Ovary (tissue), 9 donors: ENCODE results near the gene AP5B1. TPM values are rescaled to one million over a fixed set of nuclear protein-coding genes. Genes with fewer than 3 reads are reported as not detected.

ENCODE experiments used
- DNase-seq, 5 donors: peaks; one replicate each; pipeline ENCODE4 v3.0.0-alpha.2; 2019 to 2020
- H3K27ac ChIP-seq, 2 donors: fragments of 200-600 bp; one replicate each; pipeline versions ENCODE4 v1.5.1 to v1.8.0; 2019 to 2022
- H3K27me3 ChIP-seq: fragments of 200-600 bp; one replicate; pipeline ENCODE4 v1.8.0; 2022
- H3K36me3 ChIP-seq: fragments of 200-600 bp; sonication (generic); one replicate; pipeline ENCODE4 v1.5.1; 2019
- H3K4me1 ChIP-seq: one replicate; pipeline ENCODE4 v1.8.1; 2013; ENCODE audit warnings: mild to moderate bottlenecking, moderate library complexity; ENCODE audit not compliant: insufficient read depth
- H3K4me3 ChIP-seq: fragments of 200-600 bp; sonication (generic); one replicate; pipeline ENCODE4 v1.5.1; 2017
- H3K9me3 ChIP-seq, 2 donors: fragments of 200-600 bp in 1 of 2; sonication (generic) in 1 of 2; one replicate each; pipeline versions ENCODE4 v1.5.1 to v1.8.1; 2013 to 2019; ENCODE audit warnings: mild to moderate bottlenecking in 1 of 2, moderate library complexity in 1 of 2
- EP300 ChIP-seq: sonication (generic); formaldehyde crosslinking; IDR thresholded peaks from one replicate; pipeline ENCODE4 v1.6.1; 2017; ENCODE audit warnings: antibody characterized with exemption
- POLR2A ChIP-seq: fragments of 450-650 bp; IDR thresholded peaks from one replicate; pipeline ENCODE4 v1.6.1; 2017; ENCODE audit warnings: antibody characterized with exemption, mild to moderate bottlenecking, moderate library complexity
- WGBS, 3 donors: extraction: QIAGEN DNeasy Blood & Tissue Kit in 1 of 3; methylation state at CpG; one replicate each; pipeline versions ENCODE4 v1.1.5 to v1.1.7; 2013 to 2017; 5-methylcytosine and 5-hydroxymethylcytosine counted together
- intact Hi-C, 4 donors: fragments of 100-400 bp; cut with DNase I; formaldehyde crosslinking; loops; one replicate each; pipeline versions ENCODE4 v1.11.0 to v1.15.1; 2022 to 2023
- polyA plus RNA-seq, 2 donors: library from polyadenylated mRNA; stranded (reverse); fragments of 200-250 nt in 1 of 2; fragments of 350-450 nt in 1 of 2; fragmentation: Illumina TruSeq in 1 of 2; extraction: RNeasy Lipid Tissue Mini Kit (QIAGEN cat#74804) in 1 of 2; gene quantifications; one replicate each; pipeline ENCODE4 v1.2.3, GENCODE V29; 2013 to 2014
- total RNA-seq, 7 donors: library from RNA; depleted of rRNA in 2 of 7; stranded (reverse); fragments of >200 nt in 2 of 7; fragmentation: NEBNext Ultra II Directional in 3 of 7; extraction: Animal tissue kit (Norgen Biotek cat#: 25700) in 3 of 7; gene quantifications; one replicate each; pipeline versions ENCODE4 v1.1.0 to v1.2.4, GENCODE V29; 2016 to 2023
- TF ChIP-seq, protein P1 (sequence below), 3 donors: fragments of 450-650 bp in 2 of 3; fragments of 200-600 bp in 1 of 3; IDR thresholded peaks; one replicate each; pipeline versions ENCODE4 v1.5.1 to v1.8.0; 2016 to 2022; ENCODE audit warnings: antibody characterized with exemption in 3 of 3, mild to moderate bottlenecking in 1 of 3
- donor health status: DM: no; HTN: no; CAD: no; lungs with moderate emphysema.
- donor health status: DM: no; HTN: no; CAD: no.
- donor health status: Bipolar disorder and iron deficiency.
- donor health status: DM: yes; HTN: yes; CAD: no.
- donor health status: DM: no; HTN: no; CAD: no.
- donor health status: DM: yes; HTN: yes; CAD: no.

Gene AP5B1
- total and polyA plus RNA-seq, 9 donors: 2.3 to 14.7 (median 7.5) TPM

DNA sequence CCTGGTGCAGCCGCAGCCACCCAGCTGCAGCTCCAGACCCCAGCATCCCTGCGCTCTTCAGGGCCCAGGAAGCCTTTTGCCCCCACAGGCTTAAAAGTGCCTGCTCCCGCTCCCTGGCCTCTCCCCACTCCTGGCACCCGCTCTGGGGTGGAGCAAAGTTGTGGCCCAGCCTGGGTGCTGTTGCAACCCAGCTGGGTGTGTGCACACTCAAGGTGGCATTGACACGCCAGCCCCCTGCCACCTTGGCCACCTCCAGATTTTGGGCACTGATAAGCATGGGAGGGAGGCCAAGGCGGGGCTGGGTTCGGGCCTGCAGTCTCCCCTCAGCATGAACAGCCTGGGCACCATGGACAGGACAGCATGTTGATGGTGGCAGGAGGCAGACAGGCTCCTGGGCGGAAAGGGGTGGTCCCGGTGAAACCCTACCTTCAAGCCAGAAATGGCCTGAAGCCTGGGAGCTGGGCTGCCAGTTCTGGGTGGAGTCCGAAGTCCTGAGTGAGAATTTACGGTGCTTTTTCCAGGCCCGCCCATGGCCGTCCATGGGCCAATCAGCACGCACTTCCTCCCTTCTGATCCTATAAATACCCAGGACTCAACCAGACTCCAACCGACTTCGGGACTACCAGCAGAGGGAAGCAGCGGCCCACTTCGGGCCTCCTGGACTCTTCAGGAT, 36.6 kb downstream of the AP5B1 start:
- no peaks in the 10 kb centered on the region for H3K27me3 ChIP-seq
- 66 to 79% (median 68%) methylated on average over 15 to 18 of the region's 18 CpGs for WGBS, 3 donors
- no peak overlapping the region for H3K27ac ChIP-seq
- no peaks in the 10 kb centered on the region for H3K4me1 ChIP-seq
- H3K9me3 ChIP-seq: no peaks in the 10 kb centered on the region
- no peaks in the 10 kb centered on the region for H3K36me3 ChIP-seq
- intact Hi-C loops: no loop called here
- TF ChIP-seq, protein P1, sequence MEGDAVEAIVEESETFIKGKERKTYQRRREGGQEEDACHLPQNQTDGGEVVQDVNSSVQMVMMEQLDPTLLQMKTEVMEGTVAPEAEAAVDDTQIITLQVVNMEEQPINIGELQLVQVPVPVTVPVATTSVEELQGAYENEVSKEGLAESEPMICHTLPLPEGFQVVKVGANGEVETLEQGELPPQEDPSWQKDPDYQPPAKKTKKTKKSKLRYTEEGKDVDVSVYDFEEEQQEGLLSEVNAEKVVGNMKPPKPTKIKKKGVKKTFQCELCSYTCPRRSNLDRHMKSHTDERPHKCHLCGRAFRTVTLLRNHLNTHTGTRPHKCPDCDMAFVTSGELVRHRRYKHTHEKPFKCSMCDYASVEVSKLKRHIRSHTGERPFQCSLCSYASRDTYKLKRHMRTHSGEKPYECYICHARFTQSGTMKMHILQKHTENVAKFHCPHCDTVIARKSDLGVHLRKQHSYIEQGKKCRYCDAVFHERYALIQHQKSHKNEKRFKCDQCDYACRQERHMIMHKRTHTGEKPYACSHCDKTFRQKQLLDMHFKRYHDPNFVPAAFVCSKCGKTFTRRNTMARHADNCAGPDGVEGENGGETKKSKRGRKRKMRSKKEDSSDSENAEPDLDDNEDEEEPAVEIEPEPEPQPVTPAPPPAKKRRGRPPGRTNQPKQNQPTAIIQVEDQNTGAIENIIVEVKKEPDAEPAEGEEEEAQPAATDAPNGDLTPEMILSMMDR (IDR thresholded peaks at IDR 0.05): no peak
- TF ChIP-seq POLR2A (no peak), EP300 (no peak)
- no peak for DNase-seq
- no peak overlapping the region for H3K4me3 ChIP-seq

DNA sequence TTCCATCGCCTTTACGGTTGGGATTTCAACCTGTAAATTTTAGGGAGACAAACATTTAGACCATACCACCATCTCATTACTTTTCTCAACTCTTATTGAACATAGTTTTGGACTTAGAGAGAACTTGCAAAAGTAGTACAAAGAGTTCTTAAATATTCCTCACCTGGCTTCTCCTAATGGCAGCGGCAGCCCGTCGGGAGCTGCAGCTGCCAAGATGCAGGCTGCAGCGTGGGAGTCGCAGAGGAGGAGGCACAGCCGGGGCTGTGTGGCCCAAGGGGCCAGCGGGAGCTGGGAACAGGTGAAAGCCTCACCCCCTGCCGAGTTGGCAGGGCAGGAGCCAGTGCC, 37.1 kb downstream of the AP5B1 start:
- TF ChIP-seq POLR2A (no peak), EP300 (no peak)
- TF ChIP-seq, protein P1 (IDR thresholded peaks at IDR 0.05): no peak
- WGBS, 3 donors: 25 to 44% (median 33%) methylated on average over 10 of the region's 10 CpGs
- H3K9me3 ChIP-seq: no peaks in the 10 kb centered on the region
- intact Hi-C loops: no loop called here
- H3K27me3 ChIP-seq: no peaks in the 10 kb centered on the region
- DNase-seq: no peak
- no peak overlapping the region for H3K4me3 ChIP-seq
- no peaks in the 10 kb centered on the region for H3K4me1 ChIP-seq
- H3K36me3 ChIP-seq: no peaks in the 10 kb centered on the region
- H3K27ac ChIP-seq: no peak overlapping the region

DNA sequence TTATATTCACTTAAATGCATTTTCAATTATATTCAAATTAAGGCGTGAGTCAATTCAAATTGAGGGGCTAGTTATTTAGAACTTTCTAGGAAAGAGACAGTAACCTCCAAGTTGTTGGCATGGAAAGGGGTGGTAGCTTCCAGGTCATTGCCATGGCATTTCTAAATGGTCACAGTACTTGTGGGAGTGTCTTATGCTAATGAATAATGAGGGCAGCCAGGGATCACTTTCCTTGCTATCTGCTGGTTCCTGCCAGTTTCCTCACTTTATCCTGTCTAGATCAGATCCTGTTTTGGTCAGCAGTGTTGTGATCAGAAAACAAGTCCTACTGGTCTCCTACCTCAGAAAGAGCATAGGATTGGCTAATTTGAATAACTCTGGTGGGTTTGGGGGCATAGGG, 38.4 kb downstream of the AP5B1 start:
- no peak overlapping the region for H3K27ac ChIP-seq
- intact Hi-C loops: no loop called here
- no peak for DNase-seq
- no peaks in the 10 kb centered on the region for H3K27me3 ChIP-seq
- H3K4me1 ChIP-seq: no peaks in the 10 kb centered on the region
- no peak overlapping the region for H3K4me3 ChIP-seq
- WGBS, 3 donors: 75 to 95% (median 85%) methylated on average over 1 of the region's 1 CpG
- no peak for TF ChIP-seq EP300
- TF ChIP-seq, protein P1 (IDR thresholded peaks at IDR 0.05): no peak
- no peaks in the 10 kb centered on the region for H3K9me3 ChIP-seq
- no peaks in the 10 kb centered on the region for H3K36me3 ChIP-seq

DNA sequence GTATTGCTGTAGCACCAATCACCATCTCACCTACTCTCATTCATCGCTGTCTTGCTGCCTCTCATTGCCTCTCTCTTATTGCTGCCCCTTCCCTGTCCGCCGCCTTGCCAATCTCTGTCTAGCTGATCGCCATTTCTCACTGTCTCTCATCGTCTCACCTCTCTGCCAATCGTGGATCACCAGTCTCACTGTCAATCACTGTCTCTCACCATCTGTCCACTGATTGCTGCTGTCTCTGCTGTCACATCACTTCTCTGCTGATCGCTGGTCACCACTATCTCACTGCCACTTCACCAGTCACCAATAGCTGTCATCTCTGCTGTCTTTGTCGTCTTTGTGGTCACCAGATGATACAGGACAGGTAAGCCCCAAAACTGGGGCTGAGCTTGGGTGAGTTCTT, 39.6 kb downstream of the AP5B1 start:
- TF ChIP-seq, protein P1 (IDR thresholded peaks at IDR 0.05): no peak
- no peak for TF ChIP-seq POLR2A
- TF ChIP-seq EP300: no peak
- Histone ChIP-seq H3K27ac (no peak overlapping the region), H3K27me3 (no peaks in the 10 kb centered on the region), H3K9me3 (no peaks in the 10 kb centered on the region), H3K4me1 (no peaks in the 10 kb centered on the region), H3K36me3 (no peaks in the 10 kb centered on the region), H3K4me3 (no peak overlapping the region)
- 79 to 89% (median 84%) methylated on average over 8 of the region's 8 CpGs for WGBS, 3 donors
- intact Hi-C loops: no loop called here
- no peak for DNase-seq
